ENCODE measurements around the gene CMBL. TPM values are rescaled to one million over a fixed set of nuclear protein-coding genes. Genes with fewer than 3 reads are reported as not detected.

Gene CMBL
- total RNA-seq, 1 experiment from 2014 or later, result 12.6 TPM

- no peak overlapping the region for H3K27ac Mint-ChIP-seq
- peaks cover 31 to 39% of the 10 kb centered on the region in 2 experiments for H3K4me1 Mint-ChIP-seq
These were observed 47.6 kb upstream of the CMBL start for GRCh38 chr5:10355071-10355889.

More at GRCh38 chr5:10355071-10355889, 47.6 kb upstream of the CMBL start:
- H3K36me3 Mint-ChIP-seq (ENCODE audit: insufficient read depth in 1 of 3, low read depth in 3 of 3), result no peaks in the 10 kb centered on the region
- Histone ChIP-seq H3K9ac (ENCODE audit: extremely low read depth, insufficient read length, low read length) (peak overlapping the region; percentile 81), H3K56ac (ENCODE audit: insufficient read length, low read depth, low read length) (no peak overlapping the region), H3K14ac (ENCODE audit: insufficient read depth, low read length) (no peak overlapping the region), H3K18ac (ENCODE audit: insufficient read length, low read depth, low read length) (no peak overlapping the region), H2AK5ac (ENCODE audit: insufficient read length, low read length) (no peak overlapping the region), H3K79me1 (ENCODE audit: insufficient read depth, low read depth, low read length, poor library complexity, severe bottlenecking) (peaks cover 3% of the 10 kb centered on the region), H4K91ac (ENCODE audit: insufficient read length, low read depth, low read length) (no peak overlapping the region), H3K27ac (ENCODE audit: insufficient read length, low read depth, low read length) (no peak overlapping the region), H3T11ph (ENCODE audit: low read length) (no peak overlapping the region), H2BK20ac (ENCODE audit: low read depth, low read length, poor library complexity, severe bottlenecking) (no peak overlapping the region), H3K9me3 (ENCODE audit: control insufficient read depth, low read depth, low read length) (no peaks in the 10 kb centered on the region), H3K27me3 (ENCODE audit: insufficient read depth, low read length) (no peaks in the 10 kb centered on the region), H3K23me2 (ENCODE audit: insufficient read length, low read depth, low read length, poor library complexity, severe bottlenecking) (peaks cover 11% of the 10 kb centered on the region), H2AFZ (ENCODE audit: low read length) (no peak overlapping the region), H2BK12ac (ENCODE audit: insufficient read length, low read depth, low read length) (no peak overlapping the region), H2BK5ac (ENCODE audit: insufficient read length, low read length) (no peak overlapping the region), H4K5ac (ENCODE audit: insufficient read length, low read depth, low read length) (no peak overlapping the region), H3K4me1 (ENCODE audit: insufficient read depth, low read length) (peaks cover 6% of the 10 kb centered on the region; the same call in 1 of the 2 replicates), H2BK15ac (ENCODE audit: low read depth, low read length) (no peak overlapping the region), H3K23ac (ENCODE audit: insufficient read length, low read depth, low read length) (no peak overlapping the region), H3K79me2 (ENCODE audit: insufficient read depth, low read length) (peaks cover 21% of the 10 kb centered on the region; the same call in 1 of the 2 replicates), H4K8ac (replicated peaks; ENCODE audit: insufficient read length, low read depth, low read length) (no peak overlapping the region), H2BK120ac (ENCODE audit: low read depth, low read length, poor library complexity, severe bottlenecking) (no peak overlapping the region), H4K20me1 (ENCODE audit: control insufficient read depth, insufficient read depth, insufficient read length) (no peaks in the 10 kb centered on the region), H3K4ac (ENCODE audit: low read depth, low read length) (no peak overlapping the region), H3K4me2 (ENCODE audit: insufficient read depth, insufficient read length, low read length) (peak overlapping the region; percentile 69)
- peak overlapping the region; percentile 96 to 100 for H3K4me3 Mint-ChIP-seq
- peaks cover 13% of the 10 kb centered on the region for H3K27me3 Mint-ChIP-seq (ENCODE audit: low read depth)
- TF ChIP-seq CTCF (conservative IDR thresholded peaks at IDR 0.05), result no peak
- WGBS (ENCODE audit: extremely low coverage, insufficient read length, low lambda C conversion rate), result no CpG with 5 or more reads among the region's 16 CpGs
- H3K9me3 Mint-ChIP-seq, result no peaks in the 10 kb centered on the region
- DNase-seq, result no peak
